Testis (tissue), 2 donors: Measurements from ENCODE around the gene VRK2.

ENCODE experiments used
- POLR2A ChIP-seq: fragments of 450-650 bp; IDR thresholded peaks from one replicate; pipeline ENCODE4 v1.6.1; 2017; ENCODE audit warnings: antibody characterized with exemption, mild to moderate bottlenecking, moderate library complexity
- TF ChIP-seq, protein P1 (sequence below), 3 experiments: fragments of 450-650 bp in 2 of 3; fragments of 200-600 bp in 1 of 3; sonication (generic) in 1 of 3; IDR thresholded peaks; one replicate each; pipeline ENCODE4 v1.5.1; 2016 to 2019; ENCODE audit warnings: antibody characterized with exemption in 3 of 3, mild to moderate bottlenecking in 2 of 3, moderate library complexity in 1 of 3

DNA sequence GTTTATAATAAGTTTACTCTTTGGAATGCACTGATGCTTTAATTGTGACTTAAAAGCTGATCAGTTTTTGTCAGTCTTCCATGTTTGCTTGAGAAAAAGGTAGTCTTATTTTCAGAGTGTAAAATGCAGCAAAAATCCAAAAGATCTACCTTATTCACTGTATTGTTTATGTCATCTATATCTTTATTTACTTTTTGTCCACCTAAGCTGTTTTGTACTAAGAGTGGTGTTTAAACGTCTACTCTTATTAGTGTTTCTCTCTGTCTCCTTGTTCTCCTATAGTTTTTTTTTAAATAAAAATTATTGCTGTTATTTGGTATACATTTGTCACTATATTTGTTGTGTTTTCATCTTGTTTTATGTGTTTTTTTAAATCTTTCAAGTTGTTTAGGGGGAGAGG is 50.4 kb downstream of the VRK2 start:
- TF ChIP-seq, protein P1, sequence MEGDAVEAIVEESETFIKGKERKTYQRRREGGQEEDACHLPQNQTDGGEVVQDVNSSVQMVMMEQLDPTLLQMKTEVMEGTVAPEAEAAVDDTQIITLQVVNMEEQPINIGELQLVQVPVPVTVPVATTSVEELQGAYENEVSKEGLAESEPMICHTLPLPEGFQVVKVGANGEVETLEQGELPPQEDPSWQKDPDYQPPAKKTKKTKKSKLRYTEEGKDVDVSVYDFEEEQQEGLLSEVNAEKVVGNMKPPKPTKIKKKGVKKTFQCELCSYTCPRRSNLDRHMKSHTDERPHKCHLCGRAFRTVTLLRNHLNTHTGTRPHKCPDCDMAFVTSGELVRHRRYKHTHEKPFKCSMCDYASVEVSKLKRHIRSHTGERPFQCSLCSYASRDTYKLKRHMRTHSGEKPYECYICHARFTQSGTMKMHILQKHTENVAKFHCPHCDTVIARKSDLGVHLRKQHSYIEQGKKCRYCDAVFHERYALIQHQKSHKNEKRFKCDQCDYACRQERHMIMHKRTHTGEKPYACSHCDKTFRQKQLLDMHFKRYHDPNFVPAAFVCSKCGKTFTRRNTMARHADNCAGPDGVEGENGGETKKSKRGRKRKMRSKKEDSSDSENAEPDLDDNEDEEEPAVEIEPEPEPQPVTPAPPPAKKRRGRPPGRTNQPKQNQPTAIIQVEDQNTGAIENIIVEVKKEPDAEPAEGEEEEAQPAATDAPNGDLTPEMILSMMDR (IDR thresholded peaks at IDR 0.05): no peak
- TF ChIP-seq POLR2A: no peak
